T-helper 1 cell (primary cell): Measurements from ENCODE around the gene MVP.
"Not testable (repeated sequence)": the region's sequence is repeated elsewhere in the genome, so short reads cannot be mapped to it uniquely, and the experiment has no call there.

ENCODE experiments used
- DNase-seq, 5 donors: peaks; one replicate each; pipeline ENCODE4 v3.0.0-alpha.2; 2012 to 2020

The MVP gene

GRCh38 chr16:29876217-29876593 is 55.9 kb downstream of the MVP start:
- no peak for DNase-seq

GRCh38 chr16:29876594-29877249 is 56.5 kb downstream of the MVP start:
- DNase-seq = peak in 1 of 5 donors; percentile 28

GRCh38 chr16:29877266-29877961 is 57.2 kb downstream of the MVP start:
- peak in 2 of 5 donors; percentile 32 to 59 for DNase-seq

- DNase-seq = no peak
Observed at GRCh38 chr16:29878172-29878571, 57.9 kb downstream of the MVP start.

GRCh38 chr16:29881050-29881449 is 60.8 kb downstream of the MVP start:
- DNase-seq = no peak

- DNase-seq = no peak
Observed at GRCh38 chr16:29883987-29884386, 63.7 kb downstream of the MVP start.

- DNase-seq = not testable (repeated sequence)
Observed at GRCh38 chr16:29889372-29889771, 69.1 kb downstream of the MVP start.

- DNase-seq = no peak
Observed at GRCh38 chr16:29891525-29892457, 71.5 kb downstream of the MVP start.

GRCh38 chr16:29892458-29892813 is 72.2 kb downstream of the MVP start:
- DNase-seq = no peak

- DNase-seq = no peak
Observed at GRCh38 chr16:29893553-29893952, 73.3 kb downstream of the MVP start.

GRCh38 chr16:29894352-29894751 is 74.1 kb downstream of the MVP start:
- no peak for DNase-seq

- DNase-seq = no peak
Observed at GRCh38 chr16:29896841-29897240, 76.6 kb downstream of the MVP start.

GRCh38 chr16:29897333-29897732 is 77.1 kb downstream of the MVP start:
- no peak for DNase-seq
